Activated naive CD8-positive, alpha-beta T cell (primary cell): ENCODE data around the gene MRTO4.
"Not testable (repeated sequence)": the region's sequence is repeated elsewhere in the genome, so short reads cannot be mapped to it uniquely, and the experiment has no call there.

Source experiments
- H3K27ac Mint-ChIP-seq: one replicate; pipeline ENCODE4 v1.8.0; 2021; ENCODE audit warnings: mixed read lengths
- H3K27me3 Mint-ChIP-seq: one replicate; pipeline ENCODE4 v1.8.0; 2021; ENCODE audit warnings: mixed read lengths
- H3K36me3 Mint-ChIP-seq: one replicate; pipeline ENCODE4 v1.8.0; 2021; ENCODE audit warnings: mixed read lengths
- H3K4me1 Mint-ChIP-seq: one replicate; pipeline ENCODE4 v1.8.0; 2021; ENCODE audit warnings: low read depth, mixed read lengths
- H3K4me3 Mint-ChIP-seq: one replicate; pipeline ENCODE4 v1.8.0; 2021; ENCODE audit warnings: mild to moderate bottlenecking, mixed read lengths
- H3K9me3 Mint-ChIP-seq: one replicate; pipeline ENCODE4 v1.8.0; 2021; ENCODE audit warnings: low read depth, mixed read lengths

The MRTO4 gene

DNA sequence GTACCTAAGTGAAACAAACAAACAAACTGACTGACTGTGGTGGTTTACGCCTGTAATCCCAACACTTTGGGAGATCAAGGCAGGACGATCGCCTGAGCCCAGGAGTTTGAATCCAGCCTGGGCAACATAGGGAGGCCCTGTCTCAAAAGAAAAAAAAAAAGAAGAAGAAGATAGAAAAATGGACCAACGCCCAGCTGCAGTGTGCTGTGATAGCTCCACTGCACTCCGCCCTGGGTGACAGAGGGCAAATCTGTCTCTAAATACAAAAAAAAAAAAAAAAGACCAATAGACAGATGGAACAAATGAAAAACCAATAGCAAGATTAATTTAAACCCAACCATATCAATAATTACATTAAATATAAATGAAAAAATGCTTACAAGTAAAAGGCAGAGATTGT lies 23.0 kb downstream of the MRTO4 start:
- Mint-ChIP-seq H3K27me3 (peaks cover 9% of the 10 kb centered on the region), H3K4me1 (peaks cover 6% of the 10 kb centered on the region), H3K9me3 (peaks cover 4% of the 10 kb centered on the region), H3K36me3 (peaks cover 6% of the 10 kb centered on the region), H3K4me3 (no peak overlapping the region), H3K27ac (no peak overlapping the region)

DNA sequence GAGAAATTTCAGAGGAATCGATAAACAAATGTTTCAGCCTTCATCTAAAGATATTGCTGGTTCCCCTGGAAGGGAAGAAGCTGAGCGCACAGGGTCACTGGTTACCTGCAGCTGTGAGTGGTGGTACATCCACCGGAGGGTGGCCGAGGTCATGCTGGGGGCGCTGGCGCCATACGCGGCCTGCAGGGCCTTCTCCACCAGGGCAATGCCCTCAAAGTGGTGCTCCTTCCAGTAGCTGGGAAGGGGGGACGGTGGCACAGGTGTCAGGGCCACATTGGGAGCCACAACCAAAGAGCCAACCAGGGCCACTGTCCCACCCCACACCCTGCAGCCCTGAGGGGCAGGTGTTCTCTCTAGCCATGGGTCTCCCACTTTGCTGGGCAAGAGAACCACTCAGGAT lies 32.3 kb downstream of the MRTO4 start:
- H3K4me3 Mint-ChIP-seq = no peak overlapping the region
- H3K4me1 Mint-ChIP-seq = peaks cover 3% of the 10 kb centered on the region
- no peak overlapping the region for H3K27ac Mint-ChIP-seq
- no peaks in the 10 kb centered on the region for H3K36me3 Mint-ChIP-seq
- H3K27me3 Mint-ChIP-seq = no peaks in the 10 kb centered on the region
- no peaks in the 10 kb centered on the region for H3K9me3 Mint-ChIP-seq

DNA sequence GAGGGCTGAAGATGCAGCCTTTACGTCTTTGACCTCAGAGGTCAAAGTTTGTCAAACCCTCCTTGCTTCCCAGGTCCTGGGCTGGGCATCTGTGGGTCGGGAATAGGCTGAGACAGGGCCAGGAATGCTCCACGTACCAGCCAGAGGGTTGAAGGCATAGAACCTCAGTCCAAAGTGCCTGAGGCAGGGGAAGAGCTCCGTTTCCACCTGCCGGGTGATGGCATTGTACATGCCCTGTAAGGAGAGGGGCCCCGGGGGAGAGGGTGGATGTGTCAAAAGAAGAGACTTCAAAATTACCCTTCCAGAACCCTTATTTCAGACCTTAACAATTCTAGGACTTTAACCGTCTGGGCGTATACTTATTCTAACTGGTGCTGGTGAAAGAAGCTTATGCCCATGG lies 33.3 kb downstream of the MRTO4 start:
- Mint-ChIP-seq H3K27ac (no peak overlapping the region), H3K27me3 (peaks cover 3% of the 10 kb centered on the region), H3K4me1 (peaks cover 8% of the 10 kb centered on the region), H3K4me3 (no peak overlapping the region), H3K9me3 (no peaks in the 10 kb centered on the region), H3K36me3 (peaks cover 7% of the 10 kb centered on the region)

DNA sequence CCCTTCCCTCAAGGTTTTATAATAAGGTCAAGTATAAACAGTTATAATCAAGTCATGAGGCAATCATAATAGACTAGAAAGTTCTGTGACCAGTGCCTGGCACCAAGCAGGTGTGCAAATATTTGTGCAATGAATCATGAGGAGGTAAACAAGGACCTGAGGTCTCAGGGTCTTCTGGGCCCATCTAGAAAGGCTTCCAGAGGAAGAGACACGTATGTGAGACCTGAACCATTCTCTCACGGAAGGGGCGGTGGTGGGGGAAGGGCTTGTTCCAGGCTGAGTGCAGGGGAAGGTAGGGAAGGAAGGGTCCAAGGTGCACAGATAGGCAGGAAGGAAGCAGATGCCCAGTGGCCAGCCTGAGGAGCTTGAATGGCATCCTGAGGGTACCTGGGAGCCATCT lies 33.8 kb downstream of the MRTO4 start:
- H3K27ac Mint-ChIP-seq, H3K4me1 Mint-ChIP-seq, H3K36me3 Mint-ChIP-seq, H3K4me3 Mint-ChIP-seq, H3K27me3 Mint-ChIP-seq, H3K9me3 Mint-ChIP-seq: not testable (repeated sequence)

DNA sequence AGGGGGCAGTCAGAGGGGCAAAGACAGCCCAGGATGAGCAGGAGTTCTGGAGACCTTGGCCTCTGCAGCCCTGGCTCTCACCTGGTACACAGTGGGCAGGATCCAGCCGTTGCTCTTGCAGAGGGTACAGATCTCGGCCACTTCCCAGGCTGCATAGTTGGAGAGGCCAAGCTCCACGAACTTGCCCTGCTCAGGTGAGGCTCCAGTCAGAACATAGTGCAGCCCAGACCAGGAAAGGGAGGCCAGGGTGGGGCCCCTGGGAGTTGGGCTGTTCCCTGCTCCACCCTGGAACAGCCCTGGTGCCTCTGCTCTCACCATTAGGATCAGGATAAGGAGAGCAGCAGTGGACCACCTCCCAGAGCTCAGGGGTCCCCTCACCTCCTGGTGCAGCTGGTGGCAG lies 34.2 kb downstream of the MRTO4 start:
- not testable (repeated sequence) for H3K27ac Mint-ChIP-seq, H3K4me1 Mint-ChIP-seq, H3K36me3 Mint-ChIP-seq, H3K27me3 Mint-ChIP-seq, H3K9me3 Mint-ChIP-seq, H3K4me3 Mint-ChIP-seq

DNA sequence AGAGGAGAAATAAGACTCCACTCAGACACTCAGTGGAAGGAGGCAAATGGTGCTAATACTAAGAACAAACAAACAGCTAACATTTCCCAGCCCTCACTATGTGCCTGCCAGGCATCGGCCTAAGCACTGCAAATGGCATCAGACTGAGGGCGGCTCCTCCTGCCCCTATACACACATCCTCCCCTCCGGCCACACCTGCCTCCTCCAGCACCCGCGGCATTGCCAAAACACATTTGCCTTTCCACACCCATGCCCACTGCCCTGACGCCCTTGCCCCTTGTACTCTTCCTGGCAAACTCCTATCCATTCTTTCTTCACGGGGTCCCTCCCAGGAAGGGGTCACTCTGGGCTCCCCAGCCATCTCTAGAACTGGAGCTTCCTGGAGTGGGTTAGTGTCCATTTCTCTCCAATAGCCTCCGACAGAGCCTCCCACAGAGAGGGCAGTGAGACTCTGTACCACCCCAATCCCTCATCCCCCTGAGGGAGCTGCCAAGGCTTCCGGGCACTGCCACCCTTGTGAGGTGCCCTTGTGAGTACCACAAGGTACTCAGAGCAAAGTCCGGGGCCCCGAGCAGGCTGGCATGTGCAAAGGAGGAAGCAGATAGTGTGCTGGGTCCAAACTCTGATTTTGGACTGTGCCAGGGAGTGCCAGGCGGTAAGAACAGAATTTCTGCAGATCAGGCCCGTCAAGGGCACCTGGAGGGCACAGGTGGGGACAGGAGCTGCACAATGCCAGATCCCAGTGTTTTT lies 36.0 kb downstream of the MRTO4 start:
- Mint-ChIP-seq H3K27ac (no peak overlapping the region), H3K9me3 (no peaks in the 10 kb centered on the region), H3K4me1 (peaks cover 8% of the 10 kb centered on the region), H3K27me3 (peaks cover 3% of the 10 kb centered on the region), H3K36me3 (peaks cover 8% of the 10 kb centered on the region), H3K4me3 (peak overlapping the region; percentile 77)

DNA sequence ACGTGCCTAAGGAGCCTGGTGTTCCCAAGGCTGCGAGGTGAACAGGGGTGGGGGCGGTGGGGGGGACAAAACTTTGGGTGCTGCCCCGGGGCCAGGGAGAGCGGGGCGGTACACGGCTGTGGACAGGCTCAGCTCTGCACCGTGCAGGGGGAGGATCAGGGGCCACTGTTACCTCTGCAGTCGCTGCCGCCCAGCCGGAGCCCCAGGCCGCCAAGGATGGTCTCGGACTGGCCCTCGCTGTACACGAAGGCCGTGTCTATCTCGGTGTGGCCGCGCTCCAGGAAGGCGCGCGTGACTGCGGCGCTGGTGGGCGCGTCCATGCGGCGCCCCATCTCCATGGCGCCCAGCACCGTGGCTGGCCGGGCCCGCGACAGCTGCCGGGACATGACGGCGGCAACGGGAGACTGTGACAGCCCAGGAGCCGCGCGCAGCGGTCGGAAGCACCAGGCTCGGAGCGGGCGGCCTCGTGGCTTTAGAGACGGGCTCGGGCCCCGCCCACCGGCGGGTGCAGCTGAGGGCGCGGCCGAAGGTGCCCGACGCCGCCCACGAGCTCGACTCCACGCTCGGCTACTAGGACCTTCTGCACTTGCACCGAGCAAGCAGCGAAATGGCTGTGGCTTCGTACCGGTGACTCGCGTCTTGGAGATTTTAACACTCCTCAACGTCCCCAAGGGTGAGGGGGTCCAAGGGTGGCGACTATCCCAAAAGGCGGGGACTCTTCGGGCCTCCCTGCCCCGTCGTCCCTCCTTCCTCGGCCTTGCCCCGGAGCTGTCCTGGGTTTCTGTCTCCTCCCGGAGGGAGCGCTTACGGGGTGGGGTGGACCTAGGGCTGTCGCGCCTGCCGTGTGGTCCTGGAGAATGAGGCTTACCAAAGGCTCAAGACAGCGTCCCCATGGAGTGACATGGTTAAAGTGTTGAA lies 37.0 kb downstream of the MRTO4 start, which contains the start of gene AKR7A3:
Gene AKR7A3, minus strand, starts transcription at position 447 of the 918 bp plus-strand sequence. Its CDS starts 61 bp downstream, at position 386.
- not testable (repeated sequence) for H3K4me1 Mint-ChIP-seq, H3K27me3 Mint-ChIP-seq, H3K27ac Mint-ChIP-seq, H3K9me3 Mint-ChIP-seq
- Mint-ChIP-seq H3K4me3 (peak within 1 kb of the TSS; percentile 77), H3K36me3 (peaks cover 12% of the 10 kb centered on the region)

DNA sequence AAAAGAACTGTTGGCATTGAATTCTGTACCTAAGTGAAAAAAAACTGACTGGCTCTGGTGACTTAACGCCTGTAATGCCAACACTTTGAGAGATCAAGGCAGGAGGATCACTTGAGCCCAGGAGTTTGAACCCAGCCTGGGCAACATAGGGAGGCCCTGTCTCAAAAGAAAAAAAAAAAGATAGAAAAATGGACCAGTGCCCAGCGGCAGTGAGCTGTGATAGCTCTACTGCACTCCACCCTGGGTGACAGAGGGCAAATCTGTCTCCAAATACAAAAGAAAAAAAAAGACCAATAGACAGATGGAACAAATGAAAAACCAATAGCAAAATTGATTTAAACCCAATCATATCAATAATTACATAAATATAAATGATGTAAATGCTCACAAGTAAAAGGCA lies 37.6 kb downstream of the MRTO4 start:
- peaks cover 8% of the 10 kb centered on the region for H3K4me1 Mint-ChIP-seq
- no peak overlapping the region for H3K27ac Mint-ChIP-seq
- peaks cover 3% of the 10 kb centered on the region for H3K27me3 Mint-ChIP-seq
- peak overlapping the region; percentile 65 for H3K4me3 Mint-ChIP-seq
- peaks cover 13% of the 10 kb centered on the region for H3K36me3 Mint-ChIP-seq
- H3K9me3 Mint-ChIP-seq = peaks cover 5% of the 10 kb centered on the region

DNA sequence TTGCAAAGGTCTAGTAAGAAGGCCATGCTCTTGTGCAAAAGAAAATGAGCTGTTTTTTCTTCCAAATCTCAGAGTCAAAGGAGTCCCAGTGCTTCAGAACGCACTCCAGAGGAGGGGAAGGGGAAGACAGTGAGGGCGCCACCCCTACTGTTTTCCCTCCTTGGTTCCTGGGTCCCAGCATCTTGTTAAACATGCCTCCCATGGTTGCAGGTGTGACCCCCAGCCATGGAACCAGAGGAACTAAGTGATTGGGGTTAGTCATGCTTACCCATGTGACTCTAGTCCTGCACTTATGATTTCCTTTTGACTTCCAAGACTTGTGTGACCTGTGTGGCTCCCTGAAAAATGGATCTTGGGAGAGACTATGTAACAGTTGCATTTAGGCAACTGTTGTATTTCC lies 43.0 kb downstream of the MRTO4 start:
- Mint-ChIP-seq H3K27me3 (peaks cover 1% of the 10 kb centered on the region), H3K9me3 (peaks cover 12% of the 10 kb centered on the region), H3K4me1 (no peaks in the 10 kb centered on the region), H3K27ac (no peak overlapping the region), H3K36me3 (peaks cover 27% of the 10 kb centered on the region), H3K4me3 (no peak overlapping the region)

DNA sequence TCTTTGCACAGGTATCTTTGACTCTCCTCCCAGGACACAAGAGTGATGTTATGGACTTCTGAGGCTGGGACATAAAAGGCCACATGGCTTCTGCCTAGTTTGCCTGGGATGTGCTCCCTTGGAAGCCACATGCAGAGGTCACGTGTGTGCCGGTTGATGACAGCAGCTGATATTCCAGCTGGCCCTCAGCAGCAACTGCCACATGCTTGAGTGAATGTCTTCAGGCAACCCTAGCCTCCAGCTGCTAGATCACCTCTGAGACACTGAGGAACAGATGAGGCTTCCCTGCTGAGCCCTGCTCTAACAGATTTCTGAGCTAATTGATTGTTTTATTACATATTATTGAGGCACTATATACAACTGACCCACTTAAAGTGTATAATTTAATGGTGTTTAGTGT lies 48.6 kb downstream of the MRTO4 start:
- H3K4me3 Mint-ChIP-seq = no peak overlapping the region
- H3K27me3 Mint-ChIP-seq = no peaks in the 10 kb centered on the region
- H3K4me1 Mint-ChIP-seq = no peaks in the 10 kb centered on the region

DNA sequence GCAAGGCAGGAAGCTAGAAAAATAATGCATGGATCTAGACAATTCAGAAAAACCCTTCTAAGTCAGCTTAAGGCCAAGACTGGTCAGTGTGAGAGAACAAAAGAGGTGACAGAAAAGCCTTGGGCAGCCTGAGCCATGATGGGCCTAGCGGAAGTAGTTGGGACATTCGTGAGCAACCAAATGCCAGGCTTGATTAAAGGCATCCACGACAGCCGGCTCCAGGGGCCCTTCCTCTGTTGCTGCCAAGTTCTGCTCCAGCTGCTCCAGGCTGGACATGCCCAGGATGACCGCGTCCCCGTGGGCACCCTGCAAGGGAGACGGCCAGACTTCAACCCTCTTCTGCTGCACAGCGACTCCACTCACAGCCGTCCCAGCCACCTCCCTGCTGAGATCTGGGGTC lies 52.5 kb downstream of the MRTO4 start:
- H3K9me3 Mint-ChIP-seq, H3K27ac Mint-ChIP-seq, H3K4me1 Mint-ChIP-seq, H3K27me3 Mint-ChIP-seq, H3K4me3 Mint-ChIP-seq: not testable (repeated sequence)
- H3K36me3 Mint-ChIP-seq = peaks cover 18% of the 10 kb centered on the region

More for the DNA sequence above, 48.6 kb downstream of the MRTO4 start:
- H3K9me3 Mint-ChIP-seq = no peaks in the 10 kb centered on the region
- no peak overlapping the region for H3K27ac Mint-ChIP-seq
- peaks cover 21% of the 10 kb centered on the region for H3K36me3 Mint-ChIP-seq

DNA sequence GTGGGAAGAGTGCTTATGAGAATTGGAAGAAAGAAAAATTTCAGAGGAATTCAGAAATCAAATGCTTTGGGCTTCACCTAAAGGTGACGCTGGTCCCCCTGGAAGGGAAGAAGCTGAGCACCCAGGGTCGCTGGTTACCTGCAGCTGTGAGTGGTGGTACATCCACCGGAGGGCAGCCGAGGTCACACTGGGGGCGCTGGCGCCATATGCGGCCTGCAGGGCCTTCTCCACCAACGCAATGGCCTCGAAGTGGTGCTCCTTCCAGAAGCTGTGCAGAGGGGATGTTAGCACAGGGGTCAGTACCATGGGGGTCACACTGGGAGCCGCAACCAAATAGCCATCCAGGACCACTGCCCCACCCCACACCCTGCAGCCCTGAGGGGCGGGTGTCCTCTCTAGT lies 54.3 kb downstream of the MRTO4 start:
- Mint-ChIP-seq H3K9me3 (no peaks in the 10 kb centered on the region), H3K27ac (no peak overlapping the region), H3K4me1 (peaks cover 13% of the 10 kb centered on the region), H3K4me3 (no peak overlapping the region), H3K27me3 (no peaks in the 10 kb centered on the region), H3K36me3 (peaks cover 18% of the 10 kb centered on the region)

DNA sequence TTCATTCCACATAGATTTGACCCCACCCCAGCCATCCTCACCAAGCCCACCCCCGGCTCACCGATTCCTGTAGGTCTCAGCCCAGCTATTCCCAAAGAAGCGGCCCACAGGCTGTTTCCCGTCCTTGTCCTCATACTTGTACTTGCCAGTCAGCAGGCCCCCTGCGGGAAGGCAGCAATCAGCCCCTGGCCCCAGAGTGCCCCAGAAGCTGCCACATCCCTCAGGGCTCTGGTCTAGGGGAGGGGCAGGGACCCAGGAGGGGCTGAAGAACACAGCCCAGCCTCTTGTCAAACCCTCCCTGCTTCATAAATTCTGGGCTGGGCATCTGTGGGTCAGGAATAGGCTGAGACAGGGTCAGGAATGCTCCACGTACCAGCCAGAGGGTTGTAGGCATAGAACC lies 55.3 kb downstream of the MRTO4 start:
- no peak overlapping the region for H3K27ac Mint-ChIP-seq
- peaks cover 18% of the 10 kb centered on the region for H3K36me3 Mint-ChIP-seq
- peaks cover 18% of the 10 kb centered on the region for H3K4me1 Mint-ChIP-seq
- no peaks in the 10 kb centered on the region for H3K9me3 Mint-ChIP-seq
- H3K27me3 Mint-ChIP-seq = no peaks in the 10 kb centered on the region
- H3K4me3 Mint-ChIP-seq = no peak overlapping the region

DNA sequence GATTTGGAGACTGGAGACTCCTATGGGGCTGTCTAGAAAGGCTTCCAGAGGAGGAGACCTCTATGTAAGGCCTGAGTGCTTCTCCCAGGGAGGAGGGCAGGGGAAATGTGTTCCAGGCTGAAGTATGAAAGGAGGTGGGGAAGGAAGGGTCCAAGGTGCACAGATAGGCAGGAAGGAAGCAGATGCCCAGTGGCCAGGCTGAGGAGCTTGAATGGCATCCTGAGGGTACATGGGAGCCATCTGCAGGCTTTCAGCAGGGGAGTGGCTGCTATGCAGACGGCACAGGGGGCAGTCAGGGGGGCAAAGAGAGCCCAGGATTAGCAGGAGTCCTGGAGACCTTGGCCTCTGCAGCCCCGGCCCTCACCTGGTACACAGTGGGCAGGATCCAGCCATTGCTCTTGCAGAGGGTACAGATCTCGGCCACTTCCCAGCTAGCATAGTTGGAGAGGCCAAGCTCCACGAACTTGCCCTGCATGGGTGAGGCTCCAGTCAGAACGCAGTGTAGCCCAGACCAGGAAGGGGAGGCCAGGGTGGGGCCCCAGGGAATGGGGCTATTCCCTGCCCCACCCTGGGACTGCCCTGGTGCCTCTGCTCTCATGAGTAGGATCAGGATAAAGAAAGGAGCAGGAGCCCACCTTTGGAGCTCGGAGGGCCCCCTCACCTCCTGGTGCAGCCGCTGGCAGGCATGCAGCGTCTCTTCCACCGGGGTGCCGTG lies 56.3 kb downstream of the MRTO4 start:
- Mint-ChIP-seq H3K9me3 (no peaks in the 10 kb centered on the region), H3K4me1 (peaks cover 20% of the 10 kb centered on the region), H3K36me3 (peaks cover 18% of the 10 kb centered on the region), H3K27me3 (no peaks in the 10 kb centered on the region), H3K27ac (no peak overlapping the region), H3K4me3 (no peak overlapping the region)

DNA sequence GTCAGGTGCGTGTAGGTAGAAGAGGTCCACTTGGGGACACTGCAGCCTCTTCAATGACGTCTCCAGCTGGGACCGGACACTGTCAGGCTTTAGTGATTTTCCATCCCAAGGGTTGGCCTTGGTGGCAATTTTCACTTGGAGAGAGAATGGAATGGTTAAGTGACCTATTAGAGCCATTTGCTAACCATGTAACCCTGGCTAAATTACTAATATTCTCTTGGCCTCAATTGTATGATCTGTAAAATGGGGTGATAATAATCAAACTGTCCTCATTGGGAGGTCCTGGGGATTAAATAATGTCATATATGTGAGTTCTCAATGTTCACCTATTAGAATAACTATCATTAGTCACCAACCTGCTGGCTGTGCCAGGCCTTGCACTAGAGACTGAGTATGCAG lies 56.9 kb downstream of the MRTO4 start:
- no peak overlapping the region for H3K4me3 Mint-ChIP-seq
- H3K36me3 Mint-ChIP-seq = peaks cover 15% of the 10 kb centered on the region
- no peaks in the 10 kb centered on the region for H3K9me3 Mint-ChIP-seq
- H3K27me3 Mint-ChIP-seq = no peaks in the 10 kb centered on the region
- peaks cover 25% of the 10 kb centered on the region for H3K4me1 Mint-ChIP-seq
- H3K27ac Mint-ChIP-seq = no peak overlapping the region
